Neutrophil (primary cell): ENCODE results near the gene TMEM269.

Experiments
- H3K27ac ChIP-seq: fragments of 200-600 bp; sonication (generic); 2 replicates; pipeline ENCODE4 v1.5.1; 2016; ENCODE audit warnings: mild to moderate bottlenecking, moderate library complexity
- H3K27me3 ChIP-seq: fragments of 200-600 bp; sonication (generic); 2 replicates; pipeline ENCODE4 v1.6.0; 2016; ENCODE audit warnings: mild to moderate bottlenecking
- H3K36me3 ChIP-seq: fragments of 200-600 bp; sonication (generic); 2 replicates; pipeline ENCODE4 v1.5.1; 2017
- H3K4me1 ChIP-seq, 2 experiments: fragments of 200-600 bp in 1 of 2; sonication (generic) in 1 of 2; 1 replicate in 1 of 2; 2 replicates in 1 of 2; pipeline versions ENCODE4 v1.5.1 to v1.6.1; 2013 to 2016; ENCODE audit warnings: low read depth in 1 of 2, low read length in 1 of 2, mild to moderate bottlenecking in 1 of 2, moderate library complexity in 1 of 2; ENCODE audit not compliant: control insufficient read depth in 1 of 2, insufficient read depth in 1 of 2
- H3K4me3 ChIP-seq, 2 experiments: fragments of 200-600 bp in 1 of 2; sonication (generic) in 1 of 2; 1 replicate in 1 of 2; 2 replicates in 1 of 2; pipeline ENCODE4 v1.5.1; 2013 to 2016; ENCODE audit warnings: low read depth in 1 of 2, low read length in 1 of 2, mild to moderate bottlenecking in 1 of 2, moderate library complexity in 1 of 2
- H3K9me3 ChIP-seq: fragments of 200-600 bp; sonication (generic); 2 replicates; pipeline ENCODE4 v1.5.1; 2016
- TF ChIP-seq, protein P1 (sequence below): fragments of 200-600 bp; sonication (generic); IDR thresholded peaks from 2 replicates; pipeline ENCODE4 v1.5.1; 2016; ENCODE audit warnings: antibody characterized with exemption

Gene TMEM269

DNA sequence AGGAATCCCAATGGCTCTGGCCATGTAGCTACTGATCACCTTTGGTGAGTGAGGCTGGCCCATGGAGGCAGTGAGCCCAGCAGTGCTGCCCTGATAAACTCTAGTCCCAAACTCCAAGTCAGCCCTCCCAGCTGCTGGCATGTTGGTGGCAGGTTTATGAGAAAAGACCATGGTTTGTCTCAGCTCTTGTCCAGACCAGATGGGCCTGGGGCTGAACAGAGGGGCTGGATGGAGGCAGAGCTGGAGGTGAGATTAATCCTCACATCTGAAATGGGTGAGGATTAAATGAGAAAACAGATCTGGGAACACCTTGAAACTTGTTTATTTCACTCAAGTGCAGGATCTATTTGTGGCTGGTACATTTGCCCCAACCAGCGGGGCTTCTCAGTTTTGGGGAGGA is 3.2 kb downstream of the TMEM269 start:
- Histone ChIP-seq H3K27me3 (peaks cover 34% of the 10 kb centered on the region), H3K36me3 (peaks cover 8% of the 10 kb centered on the region), H3K4me3 (no peak overlapping the region), H3K9me3 (no peaks in the 10 kb centered on the region), H3K4me1 (peaks cover 5 to 9% of the 10 kb centered on the region in 2 experiments), H3K27ac (no peak overlapping the region)
- TF ChIP-seq, protein P1, sequence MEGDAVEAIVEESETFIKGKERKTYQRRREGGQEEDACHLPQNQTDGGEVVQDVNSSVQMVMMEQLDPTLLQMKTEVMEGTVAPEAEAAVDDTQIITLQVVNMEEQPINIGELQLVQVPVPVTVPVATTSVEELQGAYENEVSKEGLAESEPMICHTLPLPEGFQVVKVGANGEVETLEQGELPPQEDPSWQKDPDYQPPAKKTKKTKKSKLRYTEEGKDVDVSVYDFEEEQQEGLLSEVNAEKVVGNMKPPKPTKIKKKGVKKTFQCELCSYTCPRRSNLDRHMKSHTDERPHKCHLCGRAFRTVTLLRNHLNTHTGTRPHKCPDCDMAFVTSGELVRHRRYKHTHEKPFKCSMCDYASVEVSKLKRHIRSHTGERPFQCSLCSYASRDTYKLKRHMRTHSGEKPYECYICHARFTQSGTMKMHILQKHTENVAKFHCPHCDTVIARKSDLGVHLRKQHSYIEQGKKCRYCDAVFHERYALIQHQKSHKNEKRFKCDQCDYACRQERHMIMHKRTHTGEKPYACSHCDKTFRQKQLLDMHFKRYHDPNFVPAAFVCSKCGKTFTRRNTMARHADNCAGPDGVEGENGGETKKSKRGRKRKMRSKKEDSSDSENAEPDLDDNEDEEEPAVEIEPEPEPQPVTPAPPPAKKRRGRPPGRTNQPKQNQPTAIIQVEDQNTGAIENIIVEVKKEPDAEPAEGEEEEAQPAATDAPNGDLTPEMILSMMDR: no peak

DNA sequence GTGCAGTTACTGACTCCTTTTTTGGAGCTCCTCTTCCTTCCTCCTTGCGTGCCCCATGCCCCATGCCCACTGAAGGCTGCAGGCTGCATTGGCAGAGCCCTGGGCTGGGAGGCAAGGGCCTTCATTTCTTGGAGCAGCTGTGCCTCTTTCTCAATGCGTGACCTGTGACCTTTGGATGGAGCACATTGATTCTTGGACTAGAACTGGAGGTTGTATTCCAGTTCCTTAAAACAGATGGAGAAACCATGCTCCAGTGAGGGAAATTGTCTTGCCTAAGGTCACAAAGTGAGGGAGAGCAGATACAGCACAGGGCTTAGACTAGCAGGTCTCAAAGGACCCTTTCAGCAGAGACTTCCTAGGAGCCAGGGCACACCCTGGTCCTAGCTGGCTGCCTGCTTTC is 9.0 kb downstream of the TMEM269 start:
- Histone ChIP-seq H3K36me3 (no peaks in the 10 kb centered on the region), H3K27ac (no peak overlapping the region), H3K4me3 (no peak overlapping the region), H3K9me3 (no peaks in the 10 kb centered on the region), H3K27me3 (no peaks in the 10 kb centered on the region), H3K4me1 (no peaks in the 10 kb centered on the region)
- TF ChIP-seq, protein P1: no peak

DNA sequence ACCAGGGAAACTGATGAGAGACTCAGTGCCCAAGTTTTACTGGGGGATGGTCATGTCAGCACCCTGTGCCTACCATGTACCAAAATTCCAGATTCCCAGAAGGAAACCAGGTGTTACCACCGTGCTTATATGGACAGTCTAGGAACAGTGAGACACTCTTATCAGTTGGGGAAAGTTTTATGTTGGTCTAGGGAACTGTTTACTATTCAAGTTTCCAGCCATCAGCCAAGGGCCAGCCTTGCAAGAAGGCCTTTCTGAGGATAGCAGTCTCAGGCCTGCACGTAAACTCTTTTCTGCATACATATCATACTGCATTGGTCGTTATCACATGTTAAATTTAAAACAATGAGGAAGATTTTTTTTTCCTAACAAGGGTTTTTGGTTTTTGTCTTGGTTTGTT is 12.6 kb downstream of the TMEM269 start:
- H3K27ac ChIP-seq: no peak overlapping the region
- TF ChIP-seq, protein P1: no peak
- no peaks in the 10 kb centered on the region for H3K27me3 ChIP-seq
- H3K36me3 ChIP-seq: no peaks in the 10 kb centered on the region
- no peaks in the 10 kb centered on the region for H3K4me1 ChIP-seq
- no peaks in the 10 kb centered on the region for H3K9me3 ChIP-seq
- H3K4me3 ChIP-seq: no peak overlapping the region

DNA sequence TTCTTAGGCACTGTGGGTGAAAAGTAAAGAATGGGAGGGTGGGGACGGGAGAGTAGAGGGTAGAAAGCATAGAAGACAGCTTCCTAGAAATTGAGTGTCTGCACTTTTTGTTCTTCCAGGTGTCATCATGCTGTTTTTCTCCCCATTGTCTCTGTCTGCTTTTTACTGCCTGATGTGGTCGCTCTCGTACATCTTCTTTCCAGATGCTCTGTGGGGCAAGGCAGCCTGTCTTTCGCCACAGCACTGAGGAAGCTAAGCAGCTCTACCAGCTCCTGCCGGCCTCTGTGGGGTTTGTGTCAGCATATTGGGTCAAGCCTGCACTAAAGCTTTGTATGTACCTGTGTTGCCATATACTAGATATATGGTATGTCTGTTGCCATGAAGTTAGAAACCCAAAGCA is 13.2 kb downstream of the TMEM269 start:
- Histone ChIP-seq H3K27ac (no peak overlapping the region), H3K36me3 (no peaks in the 10 kb centered on the region), H3K9me3 (no peaks in the 10 kb centered on the region), H3K4me1 (no peaks in the 10 kb centered on the region), H3K27me3 (no peaks in the 10 kb centered on the region), H3K4me3 (no peak overlapping the region)
- TF ChIP-seq, protein P1: no peak

DNA sequence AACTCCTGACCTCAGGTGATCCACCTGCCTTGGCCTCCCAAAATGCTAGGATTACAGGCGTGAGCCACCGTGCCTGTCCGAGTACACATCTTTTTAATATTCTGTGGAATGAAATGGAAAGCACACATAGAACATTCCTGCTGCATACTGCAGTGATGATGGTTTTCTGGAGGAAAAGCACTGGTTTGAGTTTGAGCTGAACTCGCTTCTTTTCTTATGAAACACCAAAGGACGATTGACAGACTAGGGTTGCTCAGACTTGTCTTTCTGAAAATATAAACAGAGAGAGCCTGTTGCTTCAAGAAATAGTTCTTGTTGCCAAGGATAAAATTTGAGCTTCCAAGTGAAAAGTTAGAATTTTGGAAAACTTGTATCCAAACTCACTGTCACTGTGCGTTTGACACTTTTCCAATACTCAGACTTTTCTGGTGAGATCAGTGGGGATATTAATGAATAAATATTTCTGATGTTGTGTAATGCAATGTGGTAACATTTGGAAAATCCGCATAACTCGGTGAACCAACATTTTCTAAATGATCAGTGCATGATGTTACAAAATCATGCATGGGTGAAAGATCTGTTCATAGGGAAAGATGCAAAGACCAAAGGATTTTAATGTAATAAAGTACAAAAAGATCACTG is 17.2 kb downstream of the TMEM269 start:
- Histone ChIP-seq H3K4me1 (no peaks in the 10 kb centered on the region), H3K4me3 (no peak overlapping the region), H3K36me3 (peaks cover 20% of the 10 kb centered on the region), H3K9me3 (no peaks in the 10 kb centered on the region), H3K27ac (no peak overlapping the region), H3K27me3 (no peaks in the 10 kb centered on the region)
- TF ChIP-seq, protein P1: no peak
